ENCODE measurements around the gene SSBP4.

SSBP4 gene

GRCh38 chr19:18434411-18435175 is 15.4 kb downstream of the SSBP4 start:
- DNase-seq: no peak

- DNase-seq: no peak
Measured at GRCh38 chr19:18435178-18435841, 16.1 kb downstream of the SSBP4 start.

DNA sequence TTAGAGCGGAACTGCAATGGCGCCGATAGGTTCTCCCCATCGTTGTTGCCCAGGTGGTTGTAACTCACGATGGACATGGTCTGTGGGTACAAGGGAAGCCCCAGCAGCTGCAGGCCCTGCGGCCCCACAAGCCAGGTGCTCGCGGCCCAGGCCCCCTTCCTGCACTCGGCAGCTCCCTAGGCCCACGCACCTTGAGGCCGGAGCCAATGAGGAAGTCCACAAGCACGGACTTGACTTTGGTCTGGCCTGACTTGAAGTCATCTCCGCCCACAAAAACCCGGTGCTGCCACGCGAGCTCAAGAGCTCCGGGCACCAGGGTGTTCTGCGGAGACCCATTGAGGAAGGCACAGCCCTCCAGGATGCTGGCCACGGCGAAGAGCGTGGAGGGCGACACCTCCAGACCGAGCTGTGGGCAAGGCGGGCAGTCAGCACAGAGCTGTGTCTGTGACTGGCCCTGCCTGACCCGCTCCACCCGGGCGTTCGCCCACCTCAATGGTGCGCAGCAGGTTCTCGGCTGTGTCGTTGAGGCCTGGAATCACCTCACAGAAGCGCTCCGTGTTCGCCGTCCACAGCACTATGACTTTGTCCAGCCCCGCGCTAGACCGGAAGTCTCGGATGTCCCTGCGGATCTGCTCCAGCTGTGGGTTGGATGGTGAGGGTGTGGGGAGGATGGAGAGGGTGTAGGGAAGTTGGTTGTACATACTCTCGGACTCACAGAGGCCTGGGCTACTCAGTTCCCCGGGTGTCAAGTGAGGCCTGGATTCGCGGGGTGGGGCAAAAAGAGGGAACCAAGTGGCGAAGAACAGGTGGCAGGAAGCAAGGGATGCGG is 16.9 kb downstream of the SSBP4 start:
- DNase-seq: no peak

GRCh38 chr19:18436671-18437490 is 17.7 kb downstream of the SSBP4 start:
- peak; percentile 19 for DNase-seq

DNA sequence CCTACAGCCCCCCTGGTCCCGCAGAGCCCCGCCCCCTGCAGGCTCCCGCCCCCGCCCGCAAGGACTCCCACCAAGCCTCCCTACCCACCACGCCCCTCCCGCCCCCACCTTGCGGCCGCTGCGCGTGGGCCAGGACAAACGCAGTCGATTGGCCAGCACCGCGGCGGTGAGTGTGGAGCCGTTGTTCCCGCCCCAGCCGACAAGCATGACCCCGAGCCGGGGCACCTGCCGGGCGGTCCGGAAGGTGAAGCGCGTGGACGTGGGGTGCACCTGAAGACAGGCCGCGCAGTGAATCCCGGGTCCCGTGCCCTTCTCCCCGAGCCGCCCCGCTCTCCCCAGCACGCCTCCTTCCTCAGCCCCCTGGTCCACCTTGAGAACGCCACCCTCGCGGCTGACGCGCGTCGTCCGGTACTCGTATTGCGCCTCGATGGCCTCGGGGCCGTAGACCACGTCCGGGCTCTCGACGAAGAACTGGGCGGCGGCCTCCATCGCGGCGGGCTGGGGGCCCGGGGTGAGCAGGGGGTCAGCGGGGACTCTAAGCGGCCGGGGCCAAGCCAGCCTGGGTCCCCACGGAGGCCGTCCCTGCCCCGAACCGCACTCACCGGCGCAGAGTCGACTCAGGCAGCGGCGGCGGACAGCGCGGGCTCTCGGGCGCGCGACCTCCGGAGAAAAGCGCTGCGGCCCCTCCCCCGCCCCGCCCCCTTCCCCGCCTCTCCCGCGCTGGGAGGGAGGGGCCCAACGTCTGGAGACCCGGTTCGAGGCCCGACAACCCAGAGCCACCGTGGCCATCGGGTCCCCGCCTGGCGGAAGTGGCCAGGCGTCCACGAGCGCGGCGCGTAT is 18.5 kb downstream of the SSBP4 start, which contains the start of gene ISYNA1:
ISYNA1 (minus strand) TSS at position 643 of the 840 bp plus-strand sequence; CDS start at position 489, 154 bp downstream.
- DNase-seq: no peak

DNA sequence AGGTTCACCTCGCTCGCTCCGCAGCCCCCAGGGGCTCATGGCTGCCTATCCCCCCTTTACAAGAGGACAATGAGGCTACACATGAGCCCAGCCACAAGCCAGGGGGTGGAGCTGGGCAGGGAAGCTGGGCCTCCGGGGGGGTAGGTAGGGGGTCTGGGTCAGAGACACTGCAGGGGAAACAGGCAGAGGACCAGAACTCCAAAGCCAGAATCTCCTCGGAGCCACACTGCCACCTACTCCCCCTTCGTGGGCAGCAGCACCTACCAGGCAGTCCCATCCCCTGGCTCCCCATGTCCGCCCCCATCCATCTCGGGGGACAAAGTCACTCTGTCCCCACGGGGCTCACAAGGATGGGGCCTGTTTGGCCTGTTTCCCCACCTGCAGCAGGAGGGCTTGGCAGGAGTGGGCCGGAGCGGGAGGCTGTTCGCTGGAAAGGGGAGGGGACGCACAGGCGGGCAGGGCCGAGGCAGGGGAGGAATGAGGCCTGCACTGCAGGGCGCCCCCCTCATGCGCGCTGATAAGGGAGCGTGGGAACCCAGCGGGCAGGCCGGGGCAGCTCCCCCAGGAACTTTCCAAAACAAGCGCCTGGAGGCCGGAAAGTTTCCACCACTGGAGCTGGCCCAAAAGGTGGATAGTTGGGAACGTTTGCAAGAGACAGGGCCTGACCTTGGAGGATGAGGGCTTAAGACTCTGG is 19.3 kb downstream of the SSBP4 start:
- DNase-seq: no peak

GRCh38 chr19:18439025-18439909 is 20.1 kb downstream of the SSBP4 start:
- DNase-seq: no peak

- no peak for DNase-seq
Measured at GRCh38 chr19:18439910-18440237, 20.7 kb downstream of the SSBP4 start.

- DNase-seq: no peak
Measured at GRCh38 chr19:18440415-18440877, 21.2 kb downstream of the SSBP4 start.

- no peak for DNase-seq
Measured at GRCh38 chr19:18440936-18441803, 22.0 kb downstream of the SSBP4 start.

GRCh38 chr19:18441804-18442788 is 22.9 kb downstream of the SSBP4 start:
- no peak for DNase-seq

GRCh38 chr19:18442941-18443340 is 23.7 kb downstream of the SSBP4 start:
- DNase-seq: no peak

DNA sequence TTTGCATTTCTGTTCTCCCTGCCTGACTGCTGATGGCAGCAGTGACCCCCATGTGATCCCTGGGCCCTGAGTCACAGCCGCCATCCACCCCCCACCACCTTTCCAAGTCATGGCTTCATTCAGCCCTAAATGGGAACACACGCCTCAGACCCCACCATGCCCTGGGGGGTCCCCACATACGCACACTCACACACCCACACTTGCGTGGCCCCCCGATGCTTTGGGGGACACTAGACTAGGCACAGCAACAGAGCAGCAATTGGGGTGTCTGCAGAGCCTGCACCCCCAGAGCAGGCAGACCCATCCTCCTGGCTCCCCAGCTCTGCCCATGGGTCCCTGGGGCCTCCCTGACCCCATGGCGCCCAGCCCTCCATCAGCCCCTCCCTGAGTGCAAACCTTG is 24.2 kb downstream of the SSBP4 start:
- DNase-seq: no peak

GRCh38 chr19:18443831-18444230 is 24.6 kb downstream of the SSBP4 start:
- DNase-seq: no peak

GRCh38 chr19:18444513-18444912 is 25.3 kb downstream of the SSBP4 start:
- DNase-seq: no peak

- no peak for DNase-seq
Measured at GRCh38 chr19:18445262-18445948, 26.2 kb downstream of the SSBP4 start.
